NB4 (cell line): ENCODE results near the gene TMEM229B.

ENCODE experiments used
- POLR2A ChIP-seq: IDR thresholded peaks from 2 replicates; pipeline ENCODE4 v1.6.1; 2011; ENCODE audit warnings: mild to moderate bottlenecking; ENCODE audit not compliant: insufficient read length; ENCODE audit errors: extremely low read depth
- TF ChIP-seq, protein P1 (sequence below): IDR thresholded peaks from one replicate; pipeline ENCODE4 v1.5.1; 2012; ENCODE audit warnings: low read depth, low read length

DNA sequence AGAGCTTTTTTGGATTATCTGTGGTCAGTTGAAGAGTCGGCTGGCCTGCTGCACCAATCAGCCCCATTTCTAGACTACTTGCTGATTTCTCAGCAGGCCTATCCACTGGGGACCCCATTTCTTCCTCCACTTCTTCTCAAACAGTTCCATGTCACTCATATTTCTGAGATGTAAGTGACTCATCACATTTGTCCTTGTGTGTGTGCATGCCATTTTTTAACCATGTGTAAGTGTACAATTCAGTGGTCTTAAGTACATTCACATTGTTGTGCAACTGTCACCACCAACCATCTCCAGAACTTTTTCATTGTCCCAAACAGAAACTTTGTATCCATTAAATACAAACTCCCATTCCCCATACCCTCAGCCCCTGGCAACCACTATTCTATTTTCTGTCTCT is 14.2 kb downstream of the TMEM229B start:
- TF ChIP-seq, protein P1, sequence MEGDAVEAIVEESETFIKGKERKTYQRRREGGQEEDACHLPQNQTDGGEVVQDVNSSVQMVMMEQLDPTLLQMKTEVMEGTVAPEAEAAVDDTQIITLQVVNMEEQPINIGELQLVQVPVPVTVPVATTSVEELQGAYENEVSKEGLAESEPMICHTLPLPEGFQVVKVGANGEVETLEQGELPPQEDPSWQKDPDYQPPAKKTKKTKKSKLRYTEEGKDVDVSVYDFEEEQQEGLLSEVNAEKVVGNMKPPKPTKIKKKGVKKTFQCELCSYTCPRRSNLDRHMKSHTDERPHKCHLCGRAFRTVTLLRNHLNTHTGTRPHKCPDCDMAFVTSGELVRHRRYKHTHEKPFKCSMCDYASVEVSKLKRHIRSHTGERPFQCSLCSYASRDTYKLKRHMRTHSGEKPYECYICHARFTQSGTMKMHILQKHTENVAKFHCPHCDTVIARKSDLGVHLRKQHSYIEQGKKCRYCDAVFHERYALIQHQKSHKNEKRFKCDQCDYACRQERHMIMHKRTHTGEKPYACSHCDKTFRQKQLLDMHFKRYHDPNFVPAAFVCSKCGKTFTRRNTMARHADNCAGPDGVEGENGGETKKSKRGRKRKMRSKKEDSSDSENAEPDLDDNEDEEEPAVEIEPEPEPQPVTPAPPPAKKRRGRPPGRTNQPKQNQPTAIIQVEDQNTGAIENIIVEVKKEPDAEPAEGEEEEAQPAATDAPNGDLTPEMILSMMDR, result no peak
- TF ChIP-seq POLR2A, result no peak
